Measurements from ENCODE around the gene MGAT4D.

GRCh38 chr4:140400111-140400510 is 98.0 kb downstream of the MGAT4D start:
- TF ChIP-seq POLR2A (IDR thresholded peaks at IDR 0.05) (no peak), CTCF (IDR thresholded peaks at IDR 0.05) (no peak)
